HL-60/S4 (cell line): ENCODE data around the gene MMS22L.

ENCODE experiments used
- in situ Hi-C: fragments of 300-500 bp; cut with MboI; formaldehyde crosslinking; loops from 2 replicates; pipeline ENCODE4 v1.14.3; 2022; ENCODE audit warnings: low sequenced_read_pairs

Gene MMS22L

GRCh38 chr6:97151601-97152000 is 131.4 kb downstream of the MMS22L start:
- in situ Hi-C loops = no loop called here

GRCh38 chr6:97150932-97151331 is 132.1 kb downstream of the MMS22L start:
- in situ Hi-C loops = no loop called here

- in situ Hi-C loops = no loop called here
Observed at GRCh38 chr6:97147421-97147820, 135.6 kb downstream of the MMS22L start.

- in situ Hi-C loops = no loop called here
Observed at GRCh38 chr6:97145691-97146090, 137.3 kb downstream of the MMS22L start.

- in situ Hi-C loops = no loop called here
Observed at GRCh38 chr6:97141756-97142155, 141.3 kb downstream of the MMS22L start.

GRCh38 chr6:97138581-97138980 is 144.4 kb downstream of the MMS22L start:
- in situ Hi-C loops = no loop called here

GRCh38 chr6:97136626-97137358 is 146.2 kb downstream of the MMS22L start:
- in situ Hi-C loops = no loop called here

- in situ Hi-C loops = no loop called here
Observed at GRCh38 chr6:97133067-97133466, 149.9 kb downstream of the MMS22L start.

- in situ Hi-C loops = no loop called here
Observed at GRCh38 chr6:97129106-97129505, 153.9 kb downstream of the MMS22L start.

GRCh38 chr6:97128507-97128906 is 154.5 kb downstream of the MMS22L start:
- in situ Hi-C loops = no loop called here

GRCh38 chr6:97123652-97124051 is 159.4 kb downstream of the MMS22L start:
- in situ Hi-C loops = no loop called here

GRCh38 chr6:97123112-97123511 is 159.9 kb downstream of the MMS22L start:
- in situ Hi-C loops = no loop called here

GRCh38 chr6:97120511-97120910 is 162.5 kb downstream of the MMS22L start:
- in situ Hi-C loops = no loop called here

- in situ Hi-C loops = no loop called here
Observed at GRCh38 chr6:97114645-97115044, 168.4 kb downstream of the MMS22L start.

- in situ Hi-C loops = no loop called here
Observed at GRCh38 chr6:97113170-97113569, 169.8 kb downstream of the MMS22L start.

GRCh38 chr6:97111243-97111642 is 171.8 kb downstream of the MMS22L start:
- in situ Hi-C loops = no loop called here

GRCh38 chr6:97110626-97111025 is 172.4 kb downstream of the MMS22L start:
- in situ Hi-C loops = no loop called here

- in situ Hi-C loops = no loop called here
Observed at GRCh38 chr6:97110149-97110548, 172.9 kb downstream of the MMS22L start.

GRCh38 chr6:97109444-97109843 is 173.6 kb downstream of the MMS22L start:
- in situ Hi-C loops = no loop called here

GRCh38 chr6:97102145-97102790 is 180.7 kb downstream of the MMS22L start:
- in situ Hi-C loops = no loop called here

- in situ Hi-C loops = no loop called here
Observed at GRCh38 chr6:97100696-97101095, 182.3 kb downstream of the MMS22L start.
